ENCODE data around the gene GNL2.

GNL2 gene

GRCh38 chr1:37629726-37630425 is 34.1 kb upstream of the GNL2 start:
- Histone ChIP-seq H2AFZ (ENCODE audit: low read length) (no peak overlapping the region), H4K91ac (ENCODE audit: low read depth, low read length, poor library complexity) (no peak overlapping the region), H3K4me3 (ENCODE audit: low read length in 2 of 2) (no peak overlapping the region), H3K36me3 (replicated peaks in 1 of 2; ENCODE audit: control insufficient read depth in 2 of 2, insufficient read depth in 2 of 2, low read length in 2 of 2) (no peaks in the 10 kb centered on the region), H3K4me1 (ENCODE audit: control insufficient read depth in 2 of 2, insufficient read depth in 1 of 2, low read depth in 1 of 2, low read length in 2 of 2) (peaks cover 2 to 43% of the 10 kb centered on the region in 2 donors), H2BK15ac (ENCODE audit: low read length) (no peak overlapping the region), H3K27ac (replicated peaks; ENCODE audit: low read length) (peak overlapping the region; percentile 15), H3K23ac (ENCODE audit: low read depth, low read length, poor library complexity) (no peak overlapping the region), H2BK12ac (ENCODE audit: low read length) (peak overlapping the region; percentile 82), H3K79me1 (ENCODE audit: low read depth, low read length) (peaks cover 2% of the 10 kb centered on the region), H3K14ac (ENCODE audit: low read length) (no peak overlapping the region), H3K9ac (ENCODE audit: low read depth, low read length, poor library complexity) (peak overlapping the region; percentile 24), H2AK5ac (ENCODE audit: low read depth, low read length) (peak overlapping the region; percentile 81), H4K8ac (ENCODE audit: low read depth, low read length) (no peak overlapping the region), H3K4ac (ENCODE audit: low read length) (no peak overlapping the region), H3K4me2 (ENCODE audit: insufficient read depth, low read length, poor library complexity, severe bottlenecking) (peak overlapping the region; percentile 43), H2BK5ac (ENCODE audit: low read length) (no peak overlapping the region), H2BK120ac (ENCODE audit: low read depth, low read length) (no peak overlapping the region), H3K18ac (ENCODE audit: low read length) (peak overlapping the region; percentile 89), H3K27me3 (ENCODE audit: control insufficient read depth in 3 of 3, insufficient read depth in 3 of 3, low read depth in 1 of 3, low read length in 3 of 3) (peaks cover 15 to 98% (median 32%) of the 10 kb centered on the region in 3 experiments), H3K9me3 (replicated peaks in 1 of 2; ENCODE audit: control insufficient read depth in 2 of 2, insufficient read depth in 1 of 2, low read depth in 1 of 2, low read length in 2 of 2) (no peaks in the 10 kb centered on the region)
- no peak for DNase-seq (ENCODE audit: low spot score)
- no CpG with 5 or more reads among the region's 7 CpGs for WGBS, 2 donors (ENCODE audit: extremely low coverage in 2 of 2, insufficient read length in 2 of 2, insufficient replicate concordance in 1 of 2)

DNA sequence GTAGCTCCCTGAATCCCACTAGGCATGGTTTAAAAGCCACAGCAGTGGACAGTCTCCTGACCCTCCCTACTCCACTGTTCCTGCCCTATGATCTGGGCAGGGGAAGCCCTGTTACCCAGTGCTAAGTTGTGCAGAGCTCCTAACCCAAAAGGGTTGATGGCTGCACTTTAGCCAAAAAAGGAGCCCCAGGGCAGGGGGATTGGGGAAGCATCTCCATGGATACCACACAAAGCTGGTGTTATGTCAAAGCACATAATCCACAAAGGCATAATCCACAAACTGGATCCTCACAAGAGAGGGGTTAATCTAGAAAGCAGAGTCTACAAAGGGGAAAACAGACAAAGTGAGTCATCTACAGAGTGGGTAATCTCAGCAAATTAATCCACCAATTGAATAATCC is 33.3 kb upstream of the GNL2 start:
- Histone ChIP-seq H4K91ac (ENCODE audit: low read depth, low read length, poor library complexity) (no peak overlapping the region), H3K23ac (ENCODE audit: low read depth, low read length, poor library complexity) (no peak overlapping the region), H3K18ac (ENCODE audit: low read length) (peak overlapping the region; percentile 23), H3K4me1 (ENCODE audit: control insufficient read depth in 2 of 2, insufficient read depth in 1 of 2, low read depth in 1 of 2, low read length in 2 of 2) (peaks cover 0 to 43% of the 10 kb centered on the region in 2 donors), H3K4me2 (ENCODE audit: insufficient read depth, low read length, poor library complexity, severe bottlenecking) (no peak overlapping the region), H2BK15ac (ENCODE audit: low read length) (no peak overlapping the region), H2AK5ac (ENCODE audit: low read depth, low read length) (no peak overlapping the region), H2BK5ac (ENCODE audit: low read length) (no peak overlapping the region), H4K8ac (ENCODE audit: low read depth, low read length) (no peak overlapping the region), H3K27ac (replicated peaks; ENCODE audit: low read length) (no peak overlapping the region), H3K36me3 (replicated peaks in 1 of 2; ENCODE audit: control insufficient read depth in 2 of 2, insufficient read depth in 2 of 2, low read length in 2 of 2) (no peaks in the 10 kb centered on the region), H3K9me3 (replicated peaks in 1 of 2; ENCODE audit: control insufficient read depth in 2 of 2, insufficient read depth in 1 of 2, low read depth in 1 of 2, low read length in 2 of 2) (no peaks in the 10 kb centered on the region), H3K14ac (ENCODE audit: low read length) (no peak overlapping the region), H3K27me3 (ENCODE audit: control insufficient read depth in 3 of 3, insufficient read depth in 3 of 3, low read depth in 1 of 3, low read length in 3 of 3) (peaks cover 10 to 96% (median 23%) of the 10 kb centered on the region in 3 experiments), H3K4ac (ENCODE audit: low read length) (no peak overlapping the region), H2BK12ac (ENCODE audit: low read length) (no peak overlapping the region), H2BK120ac (ENCODE audit: low read depth, low read length) (no peak overlapping the region), H2AFZ (ENCODE audit: low read length) (no peak overlapping the region), H3K4me3 (ENCODE audit: low read length in 2 of 2) (no peak overlapping the region), H3K79me1 (ENCODE audit: low read depth, low read length) (peaks cover 2% of the 10 kb centered on the region), H3K9ac (ENCODE audit: low read depth, low read length, poor library complexity) (no peak overlapping the region)
- DNase-seq (ENCODE audit: low spot score) = no peak

DNA sequence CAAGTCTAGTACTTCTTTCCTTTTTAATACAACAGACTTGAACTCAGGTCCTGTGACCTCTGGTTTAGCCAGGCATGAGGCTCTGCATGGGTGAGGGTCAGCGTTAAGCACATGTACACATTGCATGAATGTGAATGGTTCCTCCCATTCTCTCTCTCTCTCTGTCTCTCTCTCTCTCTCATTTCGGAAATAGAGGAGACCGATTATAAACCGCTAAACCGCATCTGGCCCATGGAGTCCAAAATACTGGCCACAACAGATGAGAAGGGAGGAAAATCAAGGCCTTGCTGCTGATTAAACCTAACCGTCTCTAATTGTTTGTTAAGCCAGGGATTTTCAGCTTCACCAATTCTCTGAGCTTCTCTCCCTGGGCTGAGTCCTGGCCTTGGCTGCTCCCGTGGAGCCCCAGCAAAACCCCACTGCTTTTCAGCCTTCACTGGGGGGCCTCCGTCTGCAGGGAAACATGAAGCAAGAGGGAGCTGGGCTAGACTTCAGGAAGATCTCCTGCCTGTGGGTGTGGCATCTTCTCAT is 32.4 kb upstream of the GNL2 start:
- no peaks in the 10 kb centered on the region for H3K36me3 ChIP-seq (replicated peaks in 1 of 2; ENCODE audit: control insufficient read depth in 2 of 2, insufficient read depth in 2 of 2, low read length in 2 of 2)

DNA sequence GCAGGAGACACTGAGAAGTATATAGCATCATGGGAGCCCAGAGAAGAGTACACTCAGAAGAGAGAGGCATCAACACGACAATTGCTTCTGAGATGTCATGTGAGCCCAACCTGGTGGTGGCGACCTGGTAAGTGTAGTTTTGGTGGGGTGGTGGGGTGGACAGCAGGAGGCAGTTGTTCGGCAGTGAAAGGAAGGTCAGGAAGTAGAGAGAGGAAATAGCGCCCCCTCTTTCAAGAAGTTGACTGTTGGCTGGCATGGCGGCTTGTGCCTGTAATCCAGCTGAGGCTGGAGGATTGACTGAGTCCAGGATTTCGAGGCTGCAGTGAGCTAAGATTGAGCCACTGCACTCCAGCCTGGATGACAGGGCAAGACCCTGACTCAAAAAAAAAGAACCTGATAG is 26.4 kb upstream of the GNL2 start:
- no peak overlapping the region for H2AFZ ChIP-seq (ENCODE audit: low read length)
- no peak overlapping the region for H2BK12ac ChIP-seq (ENCODE audit: low read length)
- no peak overlapping the region for H4K8ac ChIP-seq (ENCODE audit: low read depth, low read length)
- no peak overlapping the region for H3K23ac ChIP-seq (ENCODE audit: low read depth, low read length, poor library complexity)
- no peaks in the 10 kb centered on the region for H3K79me1 ChIP-seq (ENCODE audit: low read depth, low read length)
- no peak for DNase-seq (ENCODE audit: low spot score)
- no peak overlapping the region for H2AK5ac ChIP-seq (ENCODE audit: low read depth, low read length)
- H3K18ac ChIP-seq (ENCODE audit: low read length) = no peak overlapping the region
- no peak overlapping the region for H2BK15ac ChIP-seq (ENCODE audit: low read length)
- no peaks in the 10 kb centered on the region for H3K36me3 ChIP-seq (replicated peaks in 1 of 2; ENCODE audit: control insufficient read depth in 2 of 2, insufficient read depth in 2 of 2, low read length in 2 of 2)
- no peak overlapping the region for H3K9ac ChIP-seq (ENCODE audit: low read depth, low read length, poor library complexity)
- peaks cover 0 to 6% of the 10 kb centered on the region in 2 donors for H3K4me1 ChIP-seq (ENCODE audit: control insufficient read depth in 2 of 2, insufficient read depth in 1 of 2, low read depth in 1 of 2, low read length in 2 of 2)
- no peak overlapping the region for H3K27ac ChIP-seq (replicated peaks; ENCODE audit: low read length)
- H3K27me3 ChIP-seq (ENCODE audit: control insufficient read depth in 3 of 3, insufficient read depth in 3 of 3, low read depth in 1 of 3, low read length in 3 of 3) = peaks cover 0 to 74% (median 0%) of the 10 kb centered on the region in 3 experiments
- no peak overlapping the region for H3K4me3 ChIP-seq (ENCODE audit: low read length in 2 of 2)
- H3K4me2 ChIP-seq (ENCODE audit: insufficient read depth, low read length, poor library complexity, severe bottlenecking) = no peak overlapping the region
- peaks cover 0 to 2% of the 10 kb centered on the region in 2 donors for H3K9me3 ChIP-seq (replicated peaks in 1 of 2; ENCODE audit: control insufficient read depth in 2 of 2, insufficient read depth in 1 of 2, low read depth in 1 of 2, low read length in 2 of 2)
- no peak overlapping the region for H2BK120ac ChIP-seq (ENCODE audit: low read depth, low read length)
- H3K4ac ChIP-seq (ENCODE audit: low read length) = no peak overlapping the region
- no CpG with 5 or more reads among the region's 6 CpGs for WGBS, 2 donors (ENCODE audit: extremely low coverage in 2 of 2, insufficient read length in 2 of 2, insufficient replicate concordance in 1 of 2)
- H3K14ac ChIP-seq (ENCODE audit: low read length) = no peak overlapping the region
- H4K91ac ChIP-seq (ENCODE audit: low read depth, low read length, poor library complexity) = no peak overlapping the region
- H2BK5ac ChIP-seq (ENCODE audit: low read length) = no peak overlapping the region

More for the DNA sequence above, 32.4 kb upstream of the GNL2 start:
- Histone ChIP-seq H3K27ac (replicated peaks; ENCODE audit: low read length) (no peak overlapping the region), H2AK5ac (ENCODE audit: low read depth, low read length) (peak overlapping the region; percentile 83), H3K4ac (ENCODE audit: low read length) (no peak overlapping the region), H4K91ac (ENCODE audit: low read depth, low read length, poor library complexity) (no peak overlapping the region), H2BK15ac (ENCODE audit: low read length) (peak overlapping the region; percentile 84), H3K4me2 (ENCODE audit: insufficient read depth, low read length, poor library complexity, severe bottlenecking) (no peak overlapping the region), H3K27me3 (ENCODE audit: control insufficient read depth in 3 of 3, insufficient read depth in 3 of 3, low read depth in 1 of 3, low read length in 3 of 3) (peaks cover 1 to 91% (median 14%) of the 10 kb centered on the region in 3 experiments), H4K8ac (ENCODE audit: low read depth, low read length) (no peak overlapping the region), H3K4me1 (ENCODE audit: control insufficient read depth in 2 of 2, insufficient read depth in 1 of 2, low read depth in 1 of 2, low read length in 2 of 2) (peaks cover 0 to 35% of the 10 kb centered on the region in 2 donors), H2BK12ac (ENCODE audit: low read length) (peak overlapping the region; percentile 82), H3K14ac (ENCODE audit: low read length) (no peak overlapping the region), H2AFZ (ENCODE audit: low read length) (no peak overlapping the region), H3K79me1 (ENCODE audit: low read depth, low read length) (peaks cover 2% of the 10 kb centered on the region), H3K9ac (ENCODE audit: low read depth, low read length, poor library complexity) (no peak overlapping the region), H3K18ac (ENCODE audit: low read length) (peak overlapping the region; percentile 22), H3K23ac (ENCODE audit: low read depth, low read length, poor library complexity) (no peak overlapping the region), H2BK5ac (ENCODE audit: low read length) (no peak overlapping the region), H3K4me3 (ENCODE audit: low read length in 2 of 2) (no peak overlapping the region), H2BK120ac (ENCODE audit: low read depth, low read length) (no peak overlapping the region), H3K9me3 (replicated peaks in 1 of 2; ENCODE audit: control insufficient read depth in 2 of 2, insufficient read depth in 1 of 2, low read depth in 1 of 2, low read length in 2 of 2) (no peaks in the 10 kb centered on the region)
- WGBS, 2 donors (ENCODE audit: extremely low coverage in 2 of 2, insufficient read length in 2 of 2, insufficient replicate concordance in 1 of 2) = no CpG with 5 or more reads among the region's 8 CpGs
- no peak for DNase-seq (ENCODE audit: low spot score)
